GM10248 (cell line): ENCODE results near the gene CCR7.

Experiments used
- CTCF ChIA-PET: fragments of 300-600 bp; sonication (Branson Sonifier 250); formaldehyde crosslinking; extraction: SDS; loops from one replicate; lab custom pipeline; 2021; ENCODE audit warnings: antibody characterized with exemption; lab: Yijun Ruan, JAX
- POLR2A ChIA-PET: fragments of 350-650 bp; sonication (Branson Sonifier 250); formaldehyde crosslinking; extraction: SDS; loops from one replicate; lab custom pipeline; 2020; ENCODE audit warnings: antibody characterized with exemption; lab: Yijun Ruan, JAX
- DNase-seq: peaks from one replicate; pipeline ENCODE4 v3.0.0; 2012; ENCODE audit errors: extremely low spot score
- TF ChIP-seq, protein P1 (sequence below): IDR thresholded peaks from 2 replicates; pipeline ENCODE4 v1.5.1; 2012; ENCODE audit warnings: mild to moderate bottlenecking, low read depth; ENCODE audit errors: extremely low read depth, missing control alignments, control extremely low read depth

Gene CCR7

DNA sequence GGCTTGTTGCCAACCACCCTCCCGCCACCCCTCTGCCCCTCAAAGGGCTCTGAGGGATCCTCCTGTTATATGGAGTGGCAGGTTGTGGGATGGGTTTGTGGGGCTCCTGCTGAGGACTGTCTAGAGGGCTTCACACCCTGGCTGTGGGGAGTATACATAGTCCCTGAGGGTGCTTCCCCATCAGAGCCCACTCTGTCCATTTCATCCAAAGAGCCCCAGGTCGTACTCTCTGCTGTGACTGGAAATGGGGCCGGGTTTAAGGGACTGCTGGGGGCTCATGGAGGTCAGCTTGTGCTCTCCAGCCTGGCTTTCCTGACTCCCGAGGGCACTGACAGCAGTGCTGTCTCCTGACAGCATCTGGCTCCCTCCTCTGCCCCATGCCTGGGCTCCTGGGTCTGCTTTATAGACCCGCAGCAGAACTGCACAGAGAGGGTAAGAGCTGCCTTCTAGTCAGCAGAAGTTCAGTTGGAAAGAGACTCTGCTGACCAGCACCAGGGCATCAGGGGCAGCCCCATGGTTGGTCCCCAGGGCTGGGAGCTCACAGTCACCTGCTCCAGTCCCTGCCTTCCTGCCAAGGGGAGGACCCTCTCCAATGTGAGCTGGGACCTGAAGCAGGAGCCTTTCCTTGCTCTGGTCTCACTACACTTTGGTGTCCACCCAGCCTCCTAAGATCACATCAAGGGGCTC is 46.0 kb downstream of the CCR7 start:
- ChIA-PET CTCF (interaction anchor here (0.9 to 4.6 kb wide), 4 partner anchors 8 to 47 kb away, joined by 3 to 29 read pairs (median 4); no protein-coding TSS in a partner anchor), POLR2A (no interaction called here)
- no peak for DNase-seq
- TF ChIP-seq, protein P1, sequence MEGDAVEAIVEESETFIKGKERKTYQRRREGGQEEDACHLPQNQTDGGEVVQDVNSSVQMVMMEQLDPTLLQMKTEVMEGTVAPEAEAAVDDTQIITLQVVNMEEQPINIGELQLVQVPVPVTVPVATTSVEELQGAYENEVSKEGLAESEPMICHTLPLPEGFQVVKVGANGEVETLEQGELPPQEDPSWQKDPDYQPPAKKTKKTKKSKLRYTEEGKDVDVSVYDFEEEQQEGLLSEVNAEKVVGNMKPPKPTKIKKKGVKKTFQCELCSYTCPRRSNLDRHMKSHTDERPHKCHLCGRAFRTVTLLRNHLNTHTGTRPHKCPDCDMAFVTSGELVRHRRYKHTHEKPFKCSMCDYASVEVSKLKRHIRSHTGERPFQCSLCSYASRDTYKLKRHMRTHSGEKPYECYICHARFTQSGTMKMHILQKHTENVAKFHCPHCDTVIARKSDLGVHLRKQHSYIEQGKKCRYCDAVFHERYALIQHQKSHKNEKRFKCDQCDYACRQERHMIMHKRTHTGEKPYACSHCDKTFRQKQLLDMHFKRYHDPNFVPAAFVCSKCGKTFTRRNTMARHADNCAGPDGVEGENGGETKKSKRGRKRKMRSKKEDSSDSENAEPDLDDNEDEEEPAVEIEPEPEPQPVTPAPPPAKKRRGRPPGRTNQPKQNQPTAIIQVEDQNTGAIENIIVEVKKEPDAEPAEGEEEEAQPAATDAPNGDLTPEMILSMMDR, result no peak

DNA sequence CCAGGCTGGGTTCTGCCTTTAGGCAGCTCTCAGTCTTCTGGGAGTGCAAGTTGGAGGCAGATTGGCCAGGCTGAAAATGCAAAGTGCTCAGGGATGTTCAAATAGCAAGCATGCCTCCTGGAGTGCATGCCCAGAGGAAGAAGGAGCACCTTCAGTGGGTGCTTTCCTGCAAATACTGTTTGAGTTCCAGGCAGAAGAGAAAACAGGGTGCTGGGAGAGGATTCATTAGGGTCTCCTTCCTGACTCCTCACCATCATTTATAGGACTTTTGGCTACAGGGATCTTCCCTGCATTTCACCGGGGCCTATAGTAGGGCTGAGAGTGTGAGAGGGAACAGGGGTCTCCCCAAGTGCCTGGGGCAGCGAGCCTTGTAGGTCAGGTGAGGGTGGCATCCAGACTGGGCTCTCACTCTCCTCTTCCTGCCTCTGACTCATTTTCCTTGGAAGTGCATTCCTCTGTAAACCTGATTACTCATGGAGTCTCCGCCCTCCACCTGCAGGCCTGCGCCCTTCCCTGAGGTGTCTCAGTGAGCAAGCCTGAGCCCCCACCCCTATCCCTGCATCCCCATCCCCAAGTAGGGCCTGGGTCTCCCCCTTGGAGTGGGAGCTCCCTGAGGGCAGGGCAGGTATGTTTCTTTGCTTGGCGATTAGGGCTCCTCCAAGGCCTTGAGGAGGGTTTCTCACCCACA is 46.7 kb downstream of the CCR7 start:
- ChIA-PET CTCF (interaction anchor here (1.4 to 4.6 kb wide), 4 partner anchors 8 to 46 kb away, joined by 3 to 29 read pairs (median 6); no protein-coding TSS in a partner anchor), POLR2A (no interaction called here)
- DNase-seq, result no peak
- TF ChIP-seq, protein P1, result no peak

DNA sequence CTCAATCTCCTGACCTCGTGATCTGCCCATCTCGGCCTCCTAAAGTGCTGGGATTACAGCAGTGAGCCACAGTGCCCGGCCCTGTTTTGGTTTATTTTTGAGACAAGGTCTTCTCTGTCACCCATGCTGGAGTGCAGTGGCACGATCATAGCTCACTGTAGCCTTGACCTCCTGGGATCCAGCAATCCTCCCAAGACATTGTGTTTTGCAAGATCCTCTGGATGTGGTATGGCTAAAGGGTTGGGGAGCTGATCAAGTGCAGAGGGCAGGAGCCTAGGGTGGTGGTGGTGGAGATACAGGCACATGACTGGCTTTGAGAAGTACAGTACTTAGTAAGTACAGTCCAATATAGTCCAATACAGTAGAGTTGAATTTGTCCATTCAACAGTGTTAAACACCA is 47.3 kb downstream of the CCR7 start:
- TF ChIP-seq, protein P1, result no peak
- ChIA-PET CTCF (interaction anchor here (0.9 to 2.4 kb wide), 5 partner anchors 9 to 74 kb away, joined by 4 to 7 read pairs (median 5); partner anchors contain the start of gene IGFBP4), POLR2A (no interaction called here)
- DNase-seq, result no peak

DNA sequence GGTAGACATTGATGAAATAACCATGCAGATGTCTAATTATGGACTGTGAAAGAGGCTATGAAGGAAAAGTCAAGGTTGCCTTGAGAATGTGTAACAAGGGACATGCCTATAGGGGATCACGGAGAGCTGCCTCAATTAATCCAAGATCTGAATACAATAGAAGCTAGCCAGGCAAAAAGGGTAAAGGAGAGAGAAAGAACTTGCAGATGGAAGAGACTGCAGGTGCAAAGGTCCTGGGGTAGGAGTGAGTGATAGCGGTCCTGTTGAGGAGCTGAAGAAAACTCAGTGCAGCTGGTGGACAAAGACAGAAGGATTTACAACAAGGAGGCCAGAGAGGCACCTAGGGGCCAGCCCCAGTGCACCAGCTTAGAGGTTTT is 48.0 kb downstream of the CCR7 start:
- TF ChIP-seq, protein P1, result no peak
- no peak for DNase-seq
- ChIA-PET CTCF (interaction anchor here (0.9 to 2.4 kb wide), 6 partner anchors 9 to 74 kb away, joined by 3 to 7 read pairs (median 4); partner anchors contain the start of gene IGFBP4), POLR2A (no interaction called here)

DNA sequence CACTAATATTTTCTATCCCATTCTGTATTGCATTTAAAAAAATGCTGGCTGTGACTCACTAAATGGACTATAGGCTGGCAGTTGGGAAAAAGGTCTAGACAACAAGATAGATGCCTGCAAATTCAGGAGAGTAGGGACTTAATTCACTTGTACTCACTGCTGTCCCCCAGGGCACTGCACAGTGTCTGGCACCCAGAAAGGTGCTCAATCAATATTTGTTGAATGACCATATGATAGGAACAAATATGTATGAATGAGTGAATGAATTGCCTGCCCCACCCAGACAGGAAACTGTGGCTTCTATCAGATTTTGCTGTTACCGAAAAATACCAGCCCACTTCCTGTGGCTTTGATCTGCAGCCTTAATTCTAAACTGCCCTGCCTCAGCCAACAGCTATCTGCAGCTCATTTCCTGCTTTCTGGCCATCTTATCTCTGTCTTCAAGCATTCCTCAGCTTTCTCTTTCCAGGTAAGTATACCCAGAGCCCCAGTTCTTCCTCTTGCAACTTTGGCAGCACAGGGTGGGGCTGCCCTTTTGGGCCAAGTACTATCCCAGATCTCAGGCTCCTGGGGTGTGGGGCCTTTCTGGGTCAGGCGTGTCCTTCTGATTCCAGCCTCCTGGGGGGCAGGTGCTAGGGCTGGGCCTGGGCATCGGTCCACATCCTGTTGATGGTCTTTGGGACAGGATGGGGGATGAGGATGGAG is 48.5 kb downstream of the CCR7 start:
- POLR2A ChIA-PET, result no interaction called here
- TF ChIP-seq, protein P1, result no peak
- CTCF ChIA-PET, result interaction anchor here (0.9 to 2.4 kb wide), 4 partner anchors 10 to 73 kb away, joined by 3 to 6 read pairs (median 4); partner anchors contain the start of gene IGFBP4
- DNase-seq, result peak; percentile 75

DNA sequence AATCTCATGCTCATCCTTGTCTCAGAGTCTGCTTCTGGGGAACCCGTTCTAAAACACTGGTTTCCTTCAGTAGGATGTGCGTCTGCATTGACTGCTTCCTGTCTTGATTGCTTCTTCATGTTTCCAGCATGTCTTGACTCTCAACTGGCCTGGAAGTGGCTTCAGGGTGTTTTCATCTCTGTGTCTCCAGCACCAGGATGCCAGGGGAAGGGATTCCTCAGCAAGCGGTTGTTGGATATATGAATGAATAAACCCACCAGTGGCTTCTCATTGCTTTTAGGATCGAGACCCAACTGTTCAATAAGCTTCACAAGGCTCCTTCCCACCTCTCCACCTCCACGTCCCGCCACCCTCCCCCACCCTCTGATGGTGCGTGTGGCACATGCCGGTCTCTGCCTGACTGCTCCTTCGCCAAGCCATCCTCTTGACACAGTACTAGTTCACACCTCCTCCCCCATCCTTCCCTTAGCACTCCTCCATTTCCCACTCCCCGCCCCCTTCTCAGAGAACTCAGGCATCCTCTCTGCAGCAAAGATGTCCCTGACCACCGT is 49.7 kb downstream of the CCR7 start:
- CTCF ChIA-PET, result no interaction called here
- POLR2A ChIA-PET, result no interaction called here
- no peak for DNase-seq
- TF ChIP-seq, protein P1, result no peak
